Upper lobe of left lung (tissue), 6 donors: ENCODE results near the gene CD58. TPM values are rescaled to one million over a fixed set of nuclear protein-coding genes. Genes with fewer than 3 reads are reported as not detected.

Source experiments
- ATAC-seq, 2 donors: fragments of 200-7000 bp; cut with Tn5 transposase; one replicate each; pipeline ENCODE4 v1.9.1; 2022; ENCODE audit warnings: mild to moderate bottlenecking in 2 of 2, moderate library complexity in 2 of 2; ENCODE audit not compliant: low FRiP score in 2 of 2
- DNase-seq, 2 donors: peaks; one replicate each; pipeline ENCODE4 v3.0.0-alpha.2; 2019 to 2020
- H3K27ac ChIP-seq, 4 donors: fragments of 200-600 bp; sonication (generic); one replicate each; pipeline ENCODE4 v1.5.1; 2016 to 2019
- H3K27me3 ChIP-seq, 4 donors: fragments of 200-600 bp; sonication (generic); one replicate each; pipeline ENCODE4 v1.5.1; 2017 to 2019
- H3K36me3 ChIP-seq, 4 donors: fragments of 200-600 bp; sonication (generic); one replicate each; pipeline ENCODE4 v1.5.1; 2016 to 2019
- H3K4me1 ChIP-seq, 4 donors: fragments of 200-600 bp; sonication (generic); one replicate each; pipeline ENCODE4 v1.5.1; 2018 to 2019
- H3K4me3 ChIP-seq, 4 donors: fragments of 200-600 bp; sonication (generic); one replicate each; pipeline ENCODE4 v1.5.1; 2017 to 2019; ENCODE audit warnings: mild to moderate bottlenecking in 2 of 4, moderate library complexity in 1 of 4
- H3K9me3 ChIP-seq, 4 donors: fragments of 200-600 bp; sonication (generic); one replicate each; pipeline ENCODE4 v1.5.1; 2018 to 2019
- EP300 ChIP-seq, 4 donors: sonication (generic); formaldehyde crosslinking; IDR thresholded peaks; one replicate each; pipeline ENCODE4 v1.5.1; 2017; ENCODE audit warnings: antibody characterized with exemption in 4 of 4, control low read depth in 2 of 4
- POLR2A ChIP-seq, 4 donors: fragments of 450-650 bp; IDR thresholded peaks; one replicate each; pipeline ENCODE4 v1.5.1; 2016 to 2017; ENCODE audit warnings: antibody characterized with exemption in 4 of 4, mild to moderate bottlenecking in 2 of 4
- POLR2AphosphoS5 ChIP-seq, 2 donors: sonication (generic); formaldehyde crosslinking; IDR thresholded peaks; one replicate each; pipeline ENCODE4 v1.5.1; 2017; ENCODE audit warnings: antibody characterized with exemption in 2 of 2
- WGBS, 2 donors: methylation state at CpG; one replicate each; pipeline ENCODE4 v1.1.5; 2017 to 2018; 5-methylcytosine and 5-hydroxymethylcytosine counted together
- total RNA-seq, 6 donors: library from RNA; depleted of rRNA in 4 of 6; stranded (reverse); fragments of >200 nt in 4 of 6; gene quantifications; one replicate each; pipeline versions ENCODE4 v1.1.0 to v1.2.1, GENCODE V29; 2016 to 2021
- TF ChIP-seq, protein P1 (sequence below), 6 experiments: fragments of 450-650 bp in 4 of 6; fragments of 200-600 bp in 2 of 6; sonication (generic) in 2 of 6; IDR thresholded peaks; one replicate each; pipeline ENCODE4 v1.5.1; 2016 to 2019; ENCODE audit warnings: antibody characterized with exemption in 6 of 6
- donor health status: DM: no; HTN: no; CAD: no; lungs with moderate emphysema.
- donor health status: DM: no; HTN: yes; CAD: no; lungs with severe emphysema.

The CD58 gene
- total RNA-seq, 6 donors from 2014 or later: 17.8 to 52.0 (median 32.4) TPM

DNA sequence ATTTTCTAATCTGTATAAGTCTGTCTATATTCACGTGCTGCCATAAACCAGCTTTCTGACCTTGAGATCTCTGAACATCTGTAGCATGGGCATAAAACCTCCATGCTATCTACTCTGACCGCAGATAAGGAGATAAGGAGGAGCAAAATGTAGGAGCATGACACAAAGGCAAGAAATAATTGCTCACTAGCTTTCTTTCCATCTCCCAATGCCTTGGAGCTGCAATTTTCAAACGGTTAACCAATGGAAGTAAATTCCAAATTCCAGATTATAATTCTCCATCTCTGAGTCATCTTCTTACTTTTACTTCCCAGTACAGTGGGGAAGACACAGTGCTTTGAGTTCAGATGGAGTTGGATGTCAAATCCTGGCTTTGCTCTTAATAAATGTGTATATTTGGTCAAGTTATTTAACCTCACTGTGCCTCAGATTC lies 41.6 kb downstream of the CD58 start:
- ATAC-seq (no peak), DNase-seq (no peak)
- Histone ChIP-seq H3K9me3 (no peaks in the 10 kb centered on the region), H3K27me3 (no peaks in the 10 kb centered on the region), H3K4me1 (peaks cover 0 to 3% (median 0%) of the 10 kb centered on the region in 4 donors), H3K4me3 (no peak overlapping the region), H3K36me3 (peaks cover 0 to 27% (median 11%) of the 10 kb centered on the region in 4 donors), H3K27ac (no peak overlapping the region)
- TF ChIP-seq EP300 (IDR thresholded peaks at IDR 0.05) (no peak), POLR2AphosphoS5 (IDR thresholded peaks at IDR 0.05) (no peak), POLR2A (IDR thresholded peaks at IDR 0.05) (no peak)
- TF ChIP-seq, protein P1, sequence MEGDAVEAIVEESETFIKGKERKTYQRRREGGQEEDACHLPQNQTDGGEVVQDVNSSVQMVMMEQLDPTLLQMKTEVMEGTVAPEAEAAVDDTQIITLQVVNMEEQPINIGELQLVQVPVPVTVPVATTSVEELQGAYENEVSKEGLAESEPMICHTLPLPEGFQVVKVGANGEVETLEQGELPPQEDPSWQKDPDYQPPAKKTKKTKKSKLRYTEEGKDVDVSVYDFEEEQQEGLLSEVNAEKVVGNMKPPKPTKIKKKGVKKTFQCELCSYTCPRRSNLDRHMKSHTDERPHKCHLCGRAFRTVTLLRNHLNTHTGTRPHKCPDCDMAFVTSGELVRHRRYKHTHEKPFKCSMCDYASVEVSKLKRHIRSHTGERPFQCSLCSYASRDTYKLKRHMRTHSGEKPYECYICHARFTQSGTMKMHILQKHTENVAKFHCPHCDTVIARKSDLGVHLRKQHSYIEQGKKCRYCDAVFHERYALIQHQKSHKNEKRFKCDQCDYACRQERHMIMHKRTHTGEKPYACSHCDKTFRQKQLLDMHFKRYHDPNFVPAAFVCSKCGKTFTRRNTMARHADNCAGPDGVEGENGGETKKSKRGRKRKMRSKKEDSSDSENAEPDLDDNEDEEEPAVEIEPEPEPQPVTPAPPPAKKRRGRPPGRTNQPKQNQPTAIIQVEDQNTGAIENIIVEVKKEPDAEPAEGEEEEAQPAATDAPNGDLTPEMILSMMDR (IDR thresholded peaks at IDR 0.05): no peak
- 90 to 93% methylated on average over 3 of the region's 3 CpGs for WGBS, 2 donors

DNA sequence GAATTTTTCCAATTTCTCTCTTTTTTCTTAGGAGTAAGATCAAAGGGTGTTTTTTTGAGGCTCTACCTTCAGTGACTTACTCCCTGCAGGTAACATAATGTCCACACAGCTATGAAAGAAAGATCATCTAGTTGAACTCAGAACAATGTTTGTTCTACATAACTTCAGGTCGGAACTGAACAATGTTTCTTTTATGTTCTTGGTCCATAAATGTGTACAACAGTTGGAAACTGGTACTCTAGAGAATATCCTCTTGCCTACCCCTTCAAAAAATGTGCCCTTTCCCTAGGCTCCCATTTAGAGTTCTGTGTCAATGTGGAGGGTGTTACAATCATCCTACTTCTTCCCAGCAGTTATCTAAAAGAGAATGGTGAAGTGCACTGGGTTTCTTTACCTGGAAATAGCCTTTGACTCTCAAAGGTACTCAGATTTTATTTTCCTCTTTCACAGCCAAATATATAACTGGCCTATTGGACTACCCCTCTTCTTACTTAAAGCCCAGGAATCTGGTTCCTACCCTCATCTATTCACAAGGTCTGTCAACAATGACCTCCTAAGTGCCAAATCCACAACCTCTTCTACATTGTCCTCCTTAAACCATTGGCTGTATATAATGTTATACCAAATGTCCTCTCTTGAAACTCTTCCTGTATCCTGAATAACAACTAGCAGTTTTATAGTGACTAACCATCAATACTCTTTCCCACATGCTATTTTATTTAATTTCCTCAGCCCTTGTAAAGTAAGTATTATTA lies 42.3 kb downstream of the CD58 start:
- TF ChIP-seq, protein P1 (IDR thresholded peaks at IDR 0.05): no peak
- no peak for TF ChIP-seq POLR2AphosphoS5 (IDR thresholded peaks at IDR 0.05)
- no peak for TF ChIP-seq EP300 (IDR thresholded peaks at IDR 0.05)
- no peak for TF ChIP-seq POLR2A (IDR thresholded peaks at IDR 0.05)
- Histone ChIP-seq H3K4me1 (peaks cover 0 to 3% (median 0%) of the 10 kb centered on the region in 4 donors), H3K4me3 (no peak overlapping the region), H3K27ac (no peak overlapping the region), H3K9me3 (no peaks in the 10 kb centered on the region), H3K27me3 (no peaks in the 10 kb centered on the region), H3K36me3 (peaks cover 0 to 20% (median 6%) of the 10 kb centered on the region in 4 donors)
- no peak for DNase-seq
- no peak for ATAC-seq
- 97 to 100% methylated on average over 1 of the region's 1 CpG for WGBS, 2 donors

DNA sequence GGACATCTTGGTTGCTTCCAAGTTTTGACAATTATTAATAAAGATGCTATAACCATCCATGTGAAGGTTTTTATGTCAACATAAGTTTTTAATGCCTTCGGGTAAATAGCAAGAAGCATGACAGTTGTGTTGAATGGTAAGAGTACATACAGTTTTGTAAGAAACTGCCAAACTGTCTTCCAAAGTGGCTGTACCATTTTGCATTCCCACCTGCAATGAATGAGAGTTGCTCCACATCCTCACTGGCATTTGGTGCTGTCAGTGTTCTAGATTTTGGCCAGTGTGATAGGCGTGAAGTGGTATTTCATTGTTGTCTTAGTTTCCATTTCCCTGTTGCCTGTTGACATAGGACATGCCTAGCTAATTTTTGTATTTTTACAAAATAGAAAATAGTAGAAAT lies 45.4 kb downstream of the CD58 start:
- Histone ChIP-seq H3K36me3 (peaks cover 0 to 2% (median 0%) of the 10 kb centered on the region in 4 donors), H3K4me1 (peaks cover 0 to 13% (median 8%) of the 10 kb centered on the region in 4 donors), H3K9me3 (no peaks in the 10 kb centered on the region), H3K27ac (no peak overlapping the region), H3K4me3 (no peak overlapping the region), H3K27me3 (no peaks in the 10 kb centered on the region)
- no peak for TF ChIP-seq POLR2AphosphoS5 (IDR thresholded peaks at IDR 0.05)
- no peak for TF ChIP-seq POLR2A (IDR thresholded peaks at IDR 0.05)
- TF ChIP-seq EP300 (IDR thresholded peaks at IDR 0.05): no peak
- TF ChIP-seq, protein P1 (IDR thresholded peaks at IDR 0.05): no peak
- 94 to 96% methylated on average over 2 of the region's 2 CpGs for WGBS, 2 donors
- ATAC-seq (no peak), DNase-seq (no peak)

DNA sequence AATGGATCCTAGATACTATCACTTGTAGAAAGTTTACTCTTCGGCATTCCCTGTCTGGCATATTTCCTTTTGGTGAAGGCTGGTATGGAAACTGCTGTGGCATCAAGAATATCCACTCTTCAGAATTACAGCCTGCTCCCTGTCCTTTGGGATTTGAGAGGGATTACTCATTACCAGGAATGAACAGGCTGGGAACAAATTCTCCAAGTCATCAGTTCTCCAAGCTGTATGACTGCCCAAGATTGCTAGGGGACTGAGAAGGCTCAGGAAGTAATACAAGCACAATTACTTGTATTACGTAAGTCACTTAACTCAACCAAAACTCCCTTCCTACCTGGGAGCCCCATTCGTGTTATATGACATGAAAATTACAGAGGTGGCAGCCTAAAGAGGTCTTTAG lies 49.6 kb downstream of the CD58 start:
- TF ChIP-seq, protein P1 (IDR thresholded peaks at IDR 0.05): no peak
- TF ChIP-seq EP300 (IDR thresholded peaks at IDR 0.05): no peak
- no peak for TF ChIP-seq POLR2AphosphoS5 (IDR thresholded peaks at IDR 0.05)
- TF ChIP-seq POLR2A (IDR thresholded peaks at IDR 0.05): no peak
- Histone ChIP-seq H3K4me1 (peaks cover 3 to 18% (median 15%) of the 10 kb centered on the region in 4 donors), H3K4me3 (no peak overlapping the region), H3K36me3 (peaks cover 0 to 15% (median 3%) of the 10 kb centered on the region in 4 donors), H3K27ac (peak overlapping the region in 1 of 4 donors; percentile 36), H3K27me3 (no peaks in the 10 kb centered on the region), H3K9me3 (no peaks in the 10 kb centered on the region)
- DNase-seq: no peak
- WGBS, 2 donors: 44 to 47% methylated on average over 3 of the region's 3 CpGs
- peak in 1 of 2 donors; percentile 35 for ATAC-seq
